ENCODE results near the gene NOC4L. TPM values are rescaled to one million over a fixed set of nuclear protein-coding genes. Genes with fewer than 3 reads are reported as not detected.

Gene NOC4L
- total RNA-seq, 2 experiments from 2014 or later, result 31.0 to 47.6 TPM

DNA sequence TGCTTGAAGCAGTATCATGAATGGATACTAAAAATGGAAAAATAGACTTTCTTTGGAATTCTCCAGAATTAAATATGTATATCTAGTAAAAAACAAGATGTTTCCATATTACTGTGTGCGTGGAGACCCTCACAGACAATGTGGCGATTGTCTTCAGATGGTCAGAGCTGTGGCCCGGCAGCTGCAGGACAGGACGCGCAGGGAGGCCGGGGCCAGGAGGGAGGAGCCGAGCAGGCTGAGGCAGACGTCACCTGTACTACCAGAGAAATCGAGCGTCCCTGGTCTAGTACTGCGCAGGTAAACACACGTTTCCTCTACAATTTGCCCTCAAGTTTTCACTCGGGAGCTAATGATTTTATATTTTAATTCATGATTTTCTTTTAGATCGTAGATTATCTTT lies 23.0 kb upstream of the NOC4L start:
- no TSS peak for BruUV-seq (replicated peaks)
- POLR2A ChIA-PET, result no interaction called here
- no peak overlapping the region for H3K27ac ChIP-seq (ENCODE audit: low read depth, low read length, poor library complexity, severe bottlenecking)
- H3K9me3 ChIP-seq (ENCODE audit: low read length), result no peaks in the 10 kb centered on the region
- H4K20me1 ChIP-seq (ENCODE audit: insufficient read depth, low read length), result no peaks in the 10 kb centered on the region
- CTCF ChIA-PET (ENCODE audit: unreplicated experiment), result no interaction called here
- H3K4me3 ChIP-seq (ENCODE audit: low read depth, low read length, poor library complexity, severe bottlenecking), result no peak overlapping the region
- peaks cover 73% of the 10 kb centered on the region for H3K36me3 ChIP-seq (ENCODE audit: insufficient read depth, low read length)
- no peaks in the 10 kb centered on the region for H3K4me1 ChIP-seq (ENCODE audit: insufficient read depth, low read length, poor library complexity, severe bottlenecking)
- no peaks in the 10 kb centered on the region for H3K79me2 ChIP-seq (ENCODE audit: insufficient read depth, low read depth, low read length)
- TF ChIP-seq, protein P1, sequence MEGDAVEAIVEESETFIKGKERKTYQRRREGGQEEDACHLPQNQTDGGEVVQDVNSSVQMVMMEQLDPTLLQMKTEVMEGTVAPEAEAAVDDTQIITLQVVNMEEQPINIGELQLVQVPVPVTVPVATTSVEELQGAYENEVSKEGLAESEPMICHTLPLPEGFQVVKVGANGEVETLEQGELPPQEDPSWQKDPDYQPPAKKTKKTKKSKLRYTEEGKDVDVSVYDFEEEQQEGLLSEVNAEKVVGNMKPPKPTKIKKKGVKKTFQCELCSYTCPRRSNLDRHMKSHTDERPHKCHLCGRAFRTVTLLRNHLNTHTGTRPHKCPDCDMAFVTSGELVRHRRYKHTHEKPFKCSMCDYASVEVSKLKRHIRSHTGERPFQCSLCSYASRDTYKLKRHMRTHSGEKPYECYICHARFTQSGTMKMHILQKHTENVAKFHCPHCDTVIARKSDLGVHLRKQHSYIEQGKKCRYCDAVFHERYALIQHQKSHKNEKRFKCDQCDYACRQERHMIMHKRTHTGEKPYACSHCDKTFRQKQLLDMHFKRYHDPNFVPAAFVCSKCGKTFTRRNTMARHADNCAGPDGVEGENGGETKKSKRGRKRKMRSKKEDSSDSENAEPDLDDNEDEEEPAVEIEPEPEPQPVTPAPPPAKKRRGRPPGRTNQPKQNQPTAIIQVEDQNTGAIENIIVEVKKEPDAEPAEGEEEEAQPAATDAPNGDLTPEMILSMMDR (conservative IDR thresholded peaks at IDR 0.05; ENCODE audit: low read length), result no peak
- H2AFZ ChIP-seq (ENCODE audit: low read length), result no peak overlapping the region
- DNase-seq (ENCODE audit: low spot score), result no peak
- no peaks in the 10 kb centered on the region for H3K9me2 ChIP-seq (ENCODE audit: insufficient read depth, low read length)
- H3K4me2 ChIP-seq (ENCODE audit: low read length), result no peak overlapping the region
- intact Hi-C loops (cut with micrococcal nuclease; ENCODE audit: unreplicated experiment), result no loop called here

DNA sequence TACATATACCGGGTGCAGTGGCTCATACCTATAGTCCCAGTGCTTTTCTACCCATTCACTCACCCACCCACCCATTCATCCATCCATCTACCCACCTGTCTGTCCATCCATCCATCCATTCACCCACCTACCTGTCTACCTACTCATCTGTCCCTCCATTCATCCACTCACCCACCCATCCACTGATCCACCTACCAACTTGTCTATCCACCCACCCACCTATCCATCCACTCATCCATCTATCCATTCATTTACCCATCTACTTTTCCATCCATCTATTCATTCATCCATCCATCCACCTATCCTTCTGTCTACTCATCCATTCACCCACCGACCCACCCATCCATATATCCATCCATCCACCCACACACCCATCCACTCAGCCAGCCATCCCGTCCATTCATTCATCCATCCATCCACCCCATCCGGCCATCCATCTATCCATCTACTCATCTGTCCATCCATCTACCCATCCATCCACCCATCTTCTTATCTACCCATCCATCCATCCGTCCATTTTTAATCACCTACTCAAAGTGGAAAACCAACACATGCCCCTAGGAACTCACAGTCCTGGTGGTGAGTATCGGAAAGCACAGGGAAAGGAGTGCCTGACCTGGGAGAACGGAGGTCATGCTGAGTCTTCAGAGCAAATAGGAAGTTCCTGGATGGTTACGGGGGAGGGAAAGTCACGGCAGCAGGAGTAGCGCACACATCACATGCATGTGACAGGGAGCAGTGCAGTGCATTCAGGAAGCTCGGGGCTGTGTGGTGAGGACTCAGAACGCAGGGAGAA lies 20.1 kb upstream of the NOC4L start:
- Histone ChIP-seq H2AFZ (ENCODE audit: low read length) (no peak overlapping the region), H3K4me3 (ENCODE audit: low read depth, low read length, poor library complexity, severe bottlenecking) (no peak overlapping the region), H3K9me3 (ENCODE audit: low read length) (peaks cover 16% of the 10 kb centered on the region; the same call in 1 of the 2 replicates), H3K4me2 (ENCODE audit: low read length) (no peak overlapping the region), H3K36me3 (ENCODE audit: insufficient read depth, low read length) (peaks cover 85% of the 10 kb centered on the region), H3K4me1 (ENCODE audit: insufficient read depth, low read length, poor library complexity, severe bottlenecking) (no peaks in the 10 kb centered on the region), H4K20me1 (ENCODE audit: insufficient read depth, low read length) (no peaks in the 10 kb centered on the region), H3K9me2 (ENCODE audit: insufficient read depth, low read length) (no peaks in the 10 kb centered on the region), H3K79me2 (ENCODE audit: insufficient read depth, low read depth, low read length) (no peaks in the 10 kb centered on the region), H3K27ac (ENCODE audit: low read depth, low read length, poor library complexity, severe bottlenecking) (no peak overlapping the region)
- TF ChIP-seq EZH2phosphoT487 (IDR thresholded peaks at IDR 0.05; ENCODE audit: borderline replicate concordance, low read depth, low read length), result no peak
- TF ChIP-seq, protein P1 (conservative IDR thresholded peaks at IDR 0.05; ENCODE audit: low read length), result no peak
- DNase-seq (ENCODE audit: low spot score), result no peak
- POLR2A ChIA-PET, result no interaction called here
- no TSS peak for BruUV-seq (replicated peaks)
- intact Hi-C loops (cut with micrococcal nuclease; ENCODE audit: unreplicated experiment), result no loop called here
- CTCF ChIA-PET (ENCODE audit: unreplicated experiment), result no interaction called here

DNA sequence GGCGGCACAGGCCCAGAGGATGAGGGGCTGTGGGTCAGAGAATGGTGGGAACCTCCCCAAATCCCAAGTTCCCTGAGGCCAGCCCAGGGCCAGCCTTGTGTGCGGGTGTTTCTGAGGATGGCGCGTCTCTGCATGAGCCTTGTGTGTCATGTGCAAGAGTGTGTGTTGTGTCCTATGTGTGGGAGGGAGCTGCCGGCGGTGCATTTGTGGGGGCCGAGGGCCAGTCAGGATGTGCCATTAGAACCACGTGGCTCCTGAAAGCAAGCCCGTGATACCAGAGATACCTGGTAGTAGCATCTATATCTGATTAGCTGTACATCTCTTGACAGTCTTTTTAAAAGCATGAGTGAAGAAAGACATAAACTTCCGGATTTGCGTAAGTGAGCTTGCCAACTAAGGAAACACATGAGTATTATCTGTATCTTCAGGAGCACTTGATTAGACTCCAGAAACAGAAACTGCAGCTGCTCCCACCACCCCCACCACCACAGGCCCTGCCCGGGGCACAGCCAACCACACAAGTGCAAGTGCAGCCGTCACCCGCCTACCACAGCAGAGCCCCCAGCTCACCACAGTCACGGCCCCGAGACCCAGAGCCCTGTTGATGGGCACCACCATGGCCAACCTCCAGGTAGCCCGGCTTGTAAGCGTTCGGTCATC lies 19.4 kb upstream of the NOC4L start:
- no TSS peak for BruUV-seq (replicated peaks)
- TF ChIP-seq, protein P1 (conservative IDR thresholded peaks at IDR 0.05; ENCODE audit: low read length), result no peak
- TF ChIP-seq EZH2phosphoT487 (IDR thresholded peaks at IDR 0.05; ENCODE audit: borderline replicate concordance, low read depth, low read length), result no peak
- intact Hi-C loops (cut with micrococcal nuclease; ENCODE audit: unreplicated experiment), result no loop called here
- H3K4me3 ChIP-seq (ENCODE audit: low read depth, low read length, poor library complexity, severe bottlenecking), result no peak overlapping the region
- CTCF ChIA-PET (ENCODE audit: unreplicated experiment), result no interaction called here
- H4K20me1 ChIP-seq (ENCODE audit: insufficient read depth, low read length), result no peaks in the 10 kb centered on the region
- H3K4me2 ChIP-seq (ENCODE audit: low read length), result no peak overlapping the region
- H3K9me2 ChIP-seq (ENCODE audit: insufficient read depth, low read length), result no peaks in the 10 kb centered on the region
- POLR2A ChIA-PET, result no interaction called here
- H3K9me3 ChIP-seq (ENCODE audit: low read length), result peaks cover 16% of the 10 kb centered on the region; the same call in 1 of the 2 replicates
- no peak for DNase-seq (ENCODE audit: low spot score)
- H3K36me3 ChIP-seq (ENCODE audit: insufficient read depth, low read length), result peaks cover 86% of the 10 kb centered on the region
- no peaks in the 10 kb centered on the region for H3K4me1 ChIP-seq (ENCODE audit: insufficient read depth, low read length, poor library complexity, severe bottlenecking)
- no peak overlapping the region for H2AFZ ChIP-seq (ENCODE audit: low read length)
- no peak overlapping the region for H3K27ac ChIP-seq (ENCODE audit: low read depth, low read length, poor library complexity, severe bottlenecking)
- no peaks in the 10 kb centered on the region for H3K79me2 ChIP-seq (ENCODE audit: insufficient read depth, low read depth, low read length)
